Measurements from ENCODE around the gene NHERF2. TPM values are rescaled to one million over a fixed set of nuclear protein-coding genes. Genes with fewer than 3 reads are reported as not detected.

Gene NHERF2
- 10 to 100 TPM; 28.3 to 62.6 (median 36.9) TPM for polyA plus RNA-seq (ENCODE audit: insufficient read length in 10 of 10)
- long read RNA-seq, donor 1, transcript SLC9A3R2-201 (7 exons, 2,194 nt) = major isoform, 10 of 13 reads
- long read RNA-seq, donor 1, partial matches to known transcripts = 0 of 13 reads
- long read RNA-seq, donor 1, other reads (novel, unspliced or antisense) = 0 of 13 reads
- long read RNA-seq, donor 2, transcript SLC9A3R2-201 (7 exons, 2,194 nt) = major isoform, 6 of 7 reads
- long read RNA-seq, donor 2, partial matches to known transcripts = 0 of 7 reads
- long read RNA-seq, donor 2, other reads (novel, unspliced or antisense) = 0 of 7 reads
- long read RNA-seq, donor 3 = 0 reads
- long read RNA-seq, donor 4, transcript SLC9A3R2-201 (7 exons, 2,194 nt) = major isoform, 6 of 8 reads
- long read RNA-seq, donor 4, partial matches to known transcripts = 0 of 8 reads
- long read RNA-seq, donor 4, other reads (novel, unspliced or antisense) = 0 of 8 reads
- long read RNA-seq, donor 5, transcript SLC9A3R2-201 (7 exons, 2,194 nt) = major isoform, 13 of 25 reads
- long read RNA-seq, donor 5, partial matches to known transcripts = 0 of 25 reads
- long read RNA-seq, donor 5, other reads (novel, unspliced or antisense) = 0 of 25 reads
- long read RNA-seq, donor 6, transcript SLC9A3R2-201 (7 exons, 2,194 nt) = major isoform, 13 of 13 reads
- long read RNA-seq, donor 6, partial matches to known transcripts = 0 of 13 reads
- long read RNA-seq, donor 6, other reads (novel, unspliced or antisense) = 0 of 13 reads
- long read RNA-seq, donor 7, transcript SLC9A3R2-201 (7 exons, 2,194 nt) = major isoform, 7 of 13 reads
- long read RNA-seq, donor 7, partial matches to known transcripts = 0 of 13 reads
- long read RNA-seq, donor 7, other reads (novel, unspliced or antisense) = 0 of 13 reads
- long read RNA-seq, donor 8, transcript SLC9A3R2-201 (7 exons, 2,194 nt) = major isoform, 11 of 17 reads
- long read RNA-seq, donor 8, partial matches to known transcripts = 0 of 17 reads
- long read RNA-seq, donor 8, other reads (novel, unspliced or antisense) = 0 of 17 reads
- long read RNA-seq, donor 9, partial matches to known transcripts = 0 of 7 reads
- long read RNA-seq, donor 9, other reads (novel, unspliced or antisense) = 0 of 7 reads

GRCh38 chr16:2026461-2027023, at the start of gene NHERF2:
Gene NHERF2, plus strand, starts transcription at chr16:2026902. Its CDS starts 104 bp downstream, at chr16:2027006.
- peak in 1 of 3 donors; percentile 52 for DNase-seq

DNA sequence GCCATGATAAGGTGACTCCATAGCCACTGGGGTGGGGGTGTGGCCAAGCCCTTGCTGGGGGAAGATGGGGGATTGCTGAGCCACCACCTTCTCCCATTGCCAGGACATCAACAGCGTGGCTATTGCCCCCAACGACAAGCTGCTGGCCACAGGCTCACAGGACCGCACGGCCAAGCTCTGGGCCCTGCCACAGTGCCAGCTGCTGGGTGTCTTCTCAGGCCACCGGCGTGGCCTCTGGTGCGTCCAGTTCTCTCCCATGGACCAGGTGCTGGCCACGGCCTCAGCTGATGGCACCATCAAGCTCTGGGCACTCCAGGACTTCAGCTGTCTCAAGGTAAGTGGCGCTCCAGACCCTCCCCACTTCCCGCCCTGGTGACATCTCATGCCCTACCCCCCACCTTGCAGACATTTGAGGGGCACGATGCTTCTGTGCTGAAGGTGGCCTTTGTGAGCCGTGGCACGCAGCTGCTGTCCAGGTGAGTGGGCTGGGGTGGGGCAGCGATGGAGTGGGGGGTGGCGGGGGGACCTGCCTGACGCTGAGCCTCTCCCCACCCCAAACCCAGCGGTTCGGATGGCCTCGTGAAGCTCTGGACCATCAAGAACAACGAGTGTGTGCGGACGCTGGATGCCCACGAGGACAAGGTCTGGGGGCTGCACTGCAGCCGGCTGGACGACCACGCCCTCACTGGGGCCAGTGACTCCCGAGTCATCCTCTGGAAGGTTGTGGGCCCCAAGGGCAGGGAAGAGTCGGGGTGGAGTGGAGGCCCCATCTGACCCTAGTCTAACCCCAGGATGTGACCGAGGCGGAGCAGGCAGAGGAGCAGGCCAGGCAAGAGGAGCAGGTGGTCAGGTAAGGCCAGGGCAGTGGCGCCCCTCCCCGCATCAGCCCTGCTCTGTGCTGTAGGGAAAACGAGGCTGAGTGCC, 49.5 kb upstream of the NHERF2 start:
- no peak for DNase-seq

- DNase-seq = no peak
Measured at GRCh38 chr16:1977875-1978268, 48.8 kb upstream of the NHERF2 start.

- DNase-seq = no peak
Measured at GRCh38 chr16:1978476-1979120, 48.1 kb upstream of the NHERF2 start.

- no peak for DNase-seq
Measured at GRCh38 chr16:1979271-1980029, 47.3 kb upstream of the NHERF2 start.

- DNase-seq = no peak
Measured at GRCh38 chr16:1980030-1980769, 46.5 kb upstream of the NHERF2 start.

- no peak for DNase-seq
Measured at GRCh38 chr16:1980770-1981087, 46.0 kb upstream of the NHERF2 start.

- no peak for DNase-seq
Measured at GRCh38 chr16:1981398-1981836, 45.3 kb upstream of the NHERF2 start, which contains the start of gene NOXO1. Gene NOXO1, minus strand, starts transcription at chr16:1981469. Its CDS starts 290 bp downstream, at chr16:1981179.

DNA sequence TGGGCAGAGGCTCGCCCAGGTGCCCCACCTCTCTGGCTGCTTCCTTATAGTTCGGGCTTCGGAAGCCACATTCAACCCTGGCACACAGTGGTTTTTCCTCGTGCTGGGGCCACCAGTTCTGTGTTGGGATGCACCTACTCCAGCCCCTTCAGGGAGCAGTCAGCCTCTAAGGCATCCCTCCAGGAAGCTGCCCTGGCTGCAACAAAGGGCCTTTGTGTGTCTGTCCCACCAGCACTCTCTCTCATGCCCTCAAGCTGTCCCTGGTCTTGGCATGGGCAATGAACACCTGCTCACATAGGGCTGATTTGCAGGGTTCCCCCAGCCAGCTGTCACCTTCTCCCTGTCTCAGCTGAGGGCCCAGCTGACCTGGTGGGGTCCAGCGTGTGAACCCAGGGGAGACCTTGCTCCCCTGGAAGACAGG, 44.7 kb upstream of the NHERF2 start:
- no peak for DNase-seq

- DNase-seq = no peak
Measured at GRCh38 chr16:1982991-1983543, 43.6 kb upstream of the NHERF2 start.

GRCh38 chr16:1983544-1984346, 43.0 kb upstream of the NHERF2 start, which contains the start of gene GFER:
Gene GFER, plus strand, starts transcription at chr16:1984193. Its CDS starts 26 bp downstream, at chr16:1984219.
- DNase-seq = peak; percentile 89 to 96 (median 95)

- peak in 1 of 3 donors; percentile 53 for DNase-seq
Measured at GRCh38 chr16:1984347-1985225, 42.1 kb upstream of the NHERF2 start.

DNA sequence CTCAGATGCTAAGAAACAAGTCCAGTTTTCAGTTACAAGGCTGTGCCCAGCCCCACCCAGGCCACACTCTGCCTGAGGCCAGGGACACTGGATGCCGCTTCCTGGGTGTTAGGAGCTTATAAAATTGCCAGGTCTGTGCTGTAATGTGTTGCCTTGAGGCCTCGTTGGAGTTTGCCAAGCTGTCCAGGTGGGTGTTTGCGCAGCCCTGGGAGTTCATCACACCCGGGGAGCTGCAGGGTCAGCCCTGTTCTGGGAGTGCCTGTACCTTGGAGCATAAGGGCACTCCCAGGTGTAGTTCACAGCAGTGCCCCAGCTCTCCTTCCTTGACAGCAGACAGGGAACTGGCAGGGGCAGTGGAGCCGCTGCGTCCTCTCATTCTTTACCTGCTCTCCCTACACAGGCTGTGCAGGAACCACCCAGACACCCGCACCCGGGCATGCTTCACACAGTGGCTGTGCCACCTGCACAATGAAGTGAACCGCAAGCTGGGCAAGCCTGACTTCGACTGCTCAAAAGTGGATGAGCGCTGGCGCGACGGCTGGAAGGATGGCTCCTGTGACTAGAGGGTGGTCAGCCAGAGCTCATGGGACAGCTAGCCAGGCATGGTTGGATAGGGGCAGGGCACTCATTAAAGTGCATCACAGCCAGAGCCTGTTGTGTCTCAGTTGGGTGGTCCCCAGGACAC, 41.1 kb upstream of the NHERF2 start:
- DNase-seq = no peak

GRCh38 chr16:1987198-1987597, 39.5 kb upstream of the NHERF2 start:
- no peak for DNase-seq

All from muscle of back (tissue), 13 donors.